SK-N-SH (cell line): ENCODE data around the gene TBC1D2B. TPM values are rescaled to one million over a fixed set of nuclear protein-coding genes. Genes with fewer than 3 reads are reported as not detected.
A peak's percentile ranks its signal among the peaks of the same experiment; 100 is the strongest.
"Not testable (repeated sequence)": the region's sequence is repeated elsewhere in the genome, so short reads cannot be mapped to it uniquely, and the experiment has no call there.

Experiments
- CTCF ChIA-PET: fragments of 300-600, 350-600 bp; formaldehyde crosslinking; extraction: SDS; loops from one replicate; lab custom pipeline; 2021; lab: Yijun Ruan, JAX
- POLR2A ChIA-PET: fragments of 350-600 bp; sonication (Branson Sonifier 250); formaldehyde crosslinking; extraction: SDS; loops from one replicate; lab custom pipeline; 2020; ENCODE audit warnings: antibody characterized with exemption, inconsistent platforms; lab: Yijun Ruan, JAX
- DNase-seq: peaks from one replicate; pipeline ENCODE4 v3.0.0; 2012
- H2AFZ ChIP-seq: fragments of 200-600 bp; sonication (generic); 2 replicates; pipeline ENCODE4 v1.8.1; 2016; ENCODE audit warnings: antibody characterized with exemption, mild to moderate bottlenecking, low read depth
- H3F3A ChIP-seq: fragments of 200-600 bp; sonication (generic); replicated peaks from 2 replicates; pipeline ENCODE3; 2016; ENCODE audit warnings: antibody characterized with exemption, mild to moderate bottlenecking; ENCODE audit not compliant: insufficient read depth
- H3K27ac ChIP-seq, 2 experiments: fragments of 200-500 bp in 1 of 2; fragments of 200-600 bp in 1 of 2; sonication (Bioruptor generic) in 1 of 2; sonication (generic), shearing (Covaris generic) in 1 of 2; 2 replicates each; pipeline versions ENCODE4 v1.5.1 to v1.6.1; 2014 to 2016; ENCODE audit warnings: low read depth in 2 of 2, inconsistent platforms in 1 of 2, low read length in 1 of 2, mild to moderate bottlenecking in 1 of 2, mixed read lengths in 1 of 2
- H3K27me3 ChIP-seq: fragments of 200-600 bp; sonication (generic), shearing (Covaris generic); 2 replicates; pipeline ENCODE4 v1.6.1; 2016; ENCODE audit warnings: mixed run types; ENCODE audit not compliant: insufficient read depth
- H3K36me3 ChIP-seq, 2 experiments: fragments of 200-500 bp in 1 of 2; fragments of 200-600 bp in 1 of 2; sonication (Bioruptor generic) in 1 of 2; sonication (generic) in 1 of 2; replicated peaks in 1 of 2; 2 replicates each; pipeline versions ENCODE3 to v1.5.1; 2014 to 2016; ENCODE audit warnings: low read length in 1 of 2, mild to moderate bottlenecking in 1 of 2; ENCODE audit not compliant: insufficient read depth in 2 of 2, control insufficient read depth in 1 of 2
- H3K4me1 ChIP-seq, 2 experiments: fragments of 200-500 bp in 1 of 2; fragments of 200-600 bp in 1 of 2; sonication (Bioruptor generic) in 1 of 2; sonication (generic), shearing (Covaris generic) in 1 of 2; 2 replicates each; pipeline versions ENCODE4 v1.5.1 to v1.6.1; 2014 to 2016; ENCODE audit warnings: low read depth in 1 of 2, low read length in 1 of 2, mixed run types in 1 of 2; ENCODE audit not compliant: insufficient read depth in 2 of 2, control insufficient read depth in 1 of 2
- H3K4me2 ChIP-seq: fragments of 200-600 bp; sonication (generic), shearing (Covaris generic); 2 replicates; pipeline ENCODE4 v1.6.1; 2017; ENCODE audit warnings: mixed run types
- H3K4me3 ChIP-seq, 2 experiments: fragments of 200-500 bp in 1 of 2; fragments of 200-600 bp in 1 of 2; sonication (Bioruptor generic) in 1 of 2; sonication (generic), shearing (Covaris generic) in 1 of 2; 2 replicates each; pipeline versions ENCODE4 v1.5.1 to v1.8.1; 2014 to 2016; ENCODE audit warnings: low read depth in 2 of 2, inconsistent platforms in 1 of 2, low read length in 1 of 2, mild to moderate bottlenecking in 1 of 2, mixed read lengths in 1 of 2, moderate library complexity in 1 of 2
- H3K79me2 ChIP-seq: fragments of 200-600 bp; sonication (generic); 2 replicates; pipeline ENCODE4 v1.8.1; 2017; ENCODE audit warnings: mild to moderate bottlenecking; ENCODE audit not compliant: insufficient read depth
- H3K9ac ChIP-seq: fragments of 200-600 bp; sonication (generic); 2 replicates; pipeline ENCODE4 v1.6.1; 2017; ENCODE audit warnings: mixed run types
- H3K9me2 ChIP-seq: fragments of 200-600 bp; sonication (generic); 2 replicates; pipeline ENCODE4 v1.6.1; 2017; ENCODE audit warnings: mixed run types
- H3K9me3 ChIP-seq: fragments of 200-600 bp; sonication (generic); 2 replicates; pipeline ENCODE4 v1.6.1; 2017; ENCODE audit warnings: mixed run types, mild to moderate bottlenecking, moderate library complexity
- H4K20me1 ChIP-seq: fragments of 200-600 bp; sonication (generic); 2 replicates; pipeline ENCODE4 v1.6.1; 2017; ENCODE audit warnings: mild to moderate bottlenecking, mixed run types; ENCODE audit not compliant: insufficient read depth
- CTCF ChIP-seq: fragments of 200-600 bp; sonication (generic); IDR thresholded peaks from 2 replicates; pipeline ENCODE4 v1.6.1; 2017; ENCODE audit warnings: antibody characterized with exemption, mild to moderate bottlenecking, moderate library complexity
- MAX ChIP-seq: IDR thresholded peaks from 2 replicates; pipeline ENCODE4 v1.4.0; 2012; ENCODE audit warnings: low read depth
- NFIC ChIP-seq: IDR thresholded peaks from 2 replicates; pipeline ENCODE4 v1.4.0; 2012; ENCODE audit warnings: borderline replicate concordance
- PBX3 ChIP-seq: IDR thresholded peaks from 2 replicates; pipeline ENCODE4; 2012
- RAD21 ChIP-seq: IDR thresholded peaks from 2 replicates; pipeline ENCODE4 v1.6.1; 2012; ENCODE audit warnings: mild to moderate bottlenecking, low read length
- SIN3A ChIP-seq: IDR thresholded peaks from 2 replicates; pipeline ENCODE4 v1.6.1; 2012; ENCODE audit warnings: low read depth, mild to moderate bottlenecking, low read length, moderate library complexity, borderline replicate concordance
- TCF12 ChIP-seq: IDR thresholded peaks from 2 replicates; pipeline ENCODE4 v1.4.0; 2012
- WGBS: methylation state at CpG from one replicate; pipeline ENCODE4 v1.1.6; 2017; ENCODE audit warnings: low lambda C conversion rate; 5-methylcytosine and 5-hydroxymethylcytosine counted together
- polyA plus RNA-seq, 3 experiments: library from polyadenylated mRNA; depleted of rRNA; stranded (reverse); fragments of >200 nt; gene quantifications; 2 replicates each; pipeline ENCODE4 v1.2.3, GENCODE V29; 2012

TBC1D2B gene
- polyA plus RNA-seq, 1 of the 3 experiments (the other 2 are of a cell fraction): 19.0 TPM

GRCh38 chr15:77996226-77996625 is 81.3 kb downstream of the TBC1D2B start:
- 100% methylated on average over 1 of the region's 8 CpGs for WGBS
- H3K4me2 ChIP-seq, DNase-seq, H3K9ac ChIP-seq, H3K79me2 ChIP-seq, H3K9me2 ChIP-seq, H3K4me3 ChIP-seq, H3K9me3 ChIP-seq, H3K27me3 ChIP-seq, H2AFZ ChIP-seq, POLR2A ChIA-PET: not testable (repeated sequence)
- CTCF ChIA-PET: interaction anchor here (0.6 to 1.6 kb wide), 5 partner anchors 15 to 117 kb away, joined by 3 to 5 read pairs (median 4); no protein-coding TSS in a partner anchor
- H4K20me1 ChIP-seq: peaks cover 19% of the 10 kb centered on the region
- H3K36me3 ChIP-seq: peaks cover 4 to 16% of the 10 kb centered on the region in 2 experiments
- peaks cover 10% of the 10 kb centered on the region for H3F3A ChIP-seq
- peak overlapping the region in 1 of 2 experiments; percentile 91; a peak in 2 of 4 replicates for H3K27ac ChIP-seq
- H3K4me1 ChIP-seq: peaks cover 12 to 71% of the 10 kb centered on the region in 2 experiments; a peak in 3 of 4 replicates

- H3K4me3 ChIP-seq, H3K9me3 ChIP-seq, DNase-seq, H3K9me2 ChIP-seq, H3K27ac ChIP-seq, POLR2A ChIA-PET, H3K9ac ChIP-seq, H3K4me2 ChIP-seq, H3K27me3 ChIP-seq, H3K79me2 ChIP-seq, H2AFZ ChIP-seq: not testable (repeated sequence)
- peaks cover 19% of the 10 kb centered on the region for H4K20me1 ChIP-seq
- H3K4me1 ChIP-seq: peaks cover 12 to 78% of the 10 kb centered on the region in 2 experiments; a peak in 3 of 4 replicates
- no CpG with 5 or more reads among the region's 4 CpGs for WGBS
- H3F3A ChIP-seq: peaks cover 10% of the 10 kb centered on the region
- CTCF ChIA-PET: interaction anchor here (0.6 to 1.6 kb wide), 2 partner anchors 28 to 232 kb away, joined by 4 to 5 read pairs; no protein-coding TSS in a partner anchor
- peaks cover 4 to 13% of the 10 kb centered on the region in 2 experiments for H3K36me3 ChIP-seq
Measured at GRCh38 chr15:77995537-77995918, 82.0 kb downstream of the TBC1D2B start.

- H3K9me2 ChIP-seq, H3K4me3 ChIP-seq, H2AFZ ChIP-seq, H3K4me2 ChIP-seq, POLR2A ChIA-PET, DNase-seq, H3K79me2 ChIP-seq, H3K27ac ChIP-seq, H3K27me3 ChIP-seq, H3K9me3 ChIP-seq, H3K9ac ChIP-seq: not testable (repeated sequence)
- Histone ChIP-seq H3F3A (peaks cover 10% of the 10 kb centered on the region), H3K36me3 (peaks cover 4 to 13% of the 10 kb centered on the region in 2 experiments), H4K20me1 (peaks cover 19% of the 10 kb centered on the region), H3K4me1 (peaks cover 12 to 83% of the 10 kb centered on the region in 2 experiments; a peak in 3 of 4 replicates)
- 40% methylated on average over 13 of the region's 15 CpGs for WGBS
- TF ChIP-seq MAX (0 out of 2 replicates have a peak, but pooled peaks have one; percentile 23), RAD21 (0 out of 2 replicates have a peak, but pooled peaks have one; percentile 4), TCF12 (peak; percentile 75), NFIC (0 out of 2 replicates have a peak, but pooled peaks have one; percentile 9), CTCF (0 out of 2 replicates have a peak, but pooled peaks have one; percentile 13), PBX3 (peak; percentile 75), SIN3A (0 out of 2 replicates have a peak, but pooled peaks have one; percentile 34)
- CTCF ChIA-PET: interaction anchor here (0.6 to 1.6 kb wide), 5 partner anchors 28 to 143 kb away, joined by 3 to 5 read pairs (median 3); no protein-coding TSS in a partner anchor
Measured at GRCh38 chr15:77994893-77995536, 82.5 kb downstream of the TBC1D2B start.
